BLaER1 (cell line): ENCODE data around the gene BPI.
A peak's percentile ranks its signal among the peaks of the same experiment; 100 is the strongest.

ENCODE experiments used
- H3K27ac ChIP-seq: shearing (Covaris generic); formaldehyde crosslinking; 2 replicates; pipeline ENCODE4 v1.8.1; 2022
- H3K27me3 ChIP-seq: shearing (Covaris generic); formaldehyde crosslinking; 2 replicates; pipeline ENCODE4 v1.8.1; 2022
- H3K36me3 ChIP-seq: shearing (Covaris generic); formaldehyde crosslinking; 2 replicates; pipeline ENCODE4 v1.8.1; 2022
- H3K4me1 ChIP-seq: shearing (Covaris generic); formaldehyde crosslinking; 2 replicates; pipeline ENCODE4 v1.8.1; 2022
- H3K4me2 ChIP-seq: shearing (Covaris generic); formaldehyde crosslinking; 2 replicates; pipeline ENCODE4 v1.8.1; 2022
- H3K4me3 ChIP-seq: shearing (Covaris generic); formaldehyde crosslinking; 2 replicates; pipeline ENCODE4 v1.8.1; 2022
- H3K9ac ChIP-seq: shearing (Covaris generic); formaldehyde crosslinking; 2 replicates; pipeline ENCODE4 v1.8.1; 2022
- H3K9me3 ChIP-seq: shearing (Covaris generic); formaldehyde crosslinking; 2 replicates; pipeline ENCODE4 v1.8.1; 2022
- H4K20me1 ChIP-seq: shearing (Covaris generic); formaldehyde crosslinking; 2 replicates; pipeline ENCODE4 v1.8.1; 2022
- Cebpa-rat ChIP-seq: shearing (Covaris generic); IDR thresholded peaks from 2 replicates; pipeline ENCODE4 v1.8.1; 2022

BPI gene

DNA sequence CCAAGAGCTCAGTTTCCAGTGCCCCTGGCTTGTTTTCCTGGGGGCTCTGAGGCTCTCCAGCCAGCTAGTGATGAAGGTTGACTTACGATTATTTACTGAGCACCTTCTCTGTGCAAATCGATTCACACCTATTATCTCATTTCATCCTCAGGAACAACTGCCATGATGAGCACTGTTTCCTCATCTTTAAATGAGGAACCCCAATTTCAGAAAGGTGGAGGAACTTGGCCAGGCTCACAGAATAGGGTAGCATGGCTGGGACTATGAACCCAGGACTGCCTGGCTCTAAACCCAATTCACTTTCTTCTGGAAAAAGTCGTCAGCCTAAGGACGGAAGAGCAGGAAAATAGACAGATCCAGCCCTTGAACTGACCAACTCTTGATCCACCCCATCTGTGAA is 3.5 kb upstream of the BPI start:
- no peak overlapping the region for H3K4me3 ChIP-seq
- no peak overlapping the region for H3K4me2 ChIP-seq
- TF ChIP-seq Cebpa-rat, result no peak
- H3K9me3 ChIP-seq, result no peaks in the 10 kb centered on the region
- peaks cover 23% of the 10 kb centered on the region for H4K20me1 ChIP-seq
- H3K27me3 ChIP-seq, result peaks cover 23% of the 10 kb centered on the region
- no peak overlapping the region for H3K27ac ChIP-seq
- H3K36me3 ChIP-seq, result no peaks in the 10 kb centered on the region
- no peak overlapping the region for H3K9ac ChIP-seq
- peaks cover 45% of the 10 kb centered on the region for H3K4me1 ChIP-seq

DNA sequence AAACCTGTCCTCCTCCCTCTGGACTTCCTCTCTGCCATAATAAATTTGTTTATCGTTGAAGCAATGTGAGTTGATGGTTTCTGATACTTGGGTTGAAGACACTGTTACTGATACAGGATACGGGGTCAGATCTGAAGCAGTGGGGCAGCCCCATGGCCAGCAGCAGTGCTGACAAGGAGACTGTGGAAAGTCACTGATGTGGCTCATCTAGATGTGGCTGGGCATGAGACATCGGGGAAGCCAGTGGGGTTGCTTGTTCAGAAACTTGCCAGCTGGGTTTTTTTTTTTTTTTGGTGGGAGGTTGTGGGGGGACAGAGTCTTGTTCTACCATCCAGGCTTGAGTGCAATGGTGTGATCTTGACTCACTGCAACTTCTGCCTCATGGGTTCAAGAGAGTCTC is 2.6 kb upstream of the BPI start:
- peaks cover 23% of the 10 kb centered on the region for H4K20me1 ChIP-seq
- H3K4me1 ChIP-seq, result peaks cover 47% of the 10 kb centered on the region
- no peaks in the 10 kb centered on the region for H3K9me3 ChIP-seq
- peaks cover 23% of the 10 kb centered on the region for H3K27me3 ChIP-seq
- H3K9ac ChIP-seq, result no peak overlapping the region
- no peak overlapping the region for H3K27ac ChIP-seq
- TF ChIP-seq Cebpa-rat, result no peak
- no peak overlapping the region for H3K4me3 ChIP-seq
- H3K4me2 ChIP-seq, result no peak overlapping the region
- H3K36me3 ChIP-seq, result no peaks in the 10 kb centered on the region

DNA sequence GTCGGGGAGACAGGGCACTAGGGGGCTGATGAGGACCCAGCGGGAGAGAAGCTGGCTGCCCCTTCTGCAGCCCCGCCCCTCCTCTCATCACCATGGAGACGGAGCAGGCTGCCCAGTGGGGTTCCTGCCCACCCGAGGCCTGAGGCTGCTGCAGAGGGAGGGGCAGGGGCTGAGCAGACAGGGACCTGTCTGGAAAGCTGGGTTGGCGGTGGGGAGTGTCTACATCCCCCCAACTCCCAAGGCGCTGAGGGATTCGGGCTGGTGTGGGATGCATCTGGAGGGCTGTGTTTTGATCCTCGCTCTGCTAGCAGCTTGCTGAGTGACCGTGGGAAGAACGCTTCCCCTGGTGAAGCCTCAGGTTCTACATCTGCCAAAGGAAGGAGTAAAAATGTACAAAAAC is 1.2 kb upstream of the BPI start:
- peaks cover 23% of the 10 kb centered on the region for H3K27me3 ChIP-seq
- peaks cover 23% of the 10 kb centered on the region for H4K20me1 ChIP-seq
- no peak overlapping the region for H3K9ac ChIP-seq
- H3K36me3 ChIP-seq, result no peaks in the 10 kb centered on the region
- H3K4me2 ChIP-seq, result 0 out of 2 replicates have a peak overlapping the region, but pooled peaks have one; percentile 83
- H3K4me3 ChIP-seq, result no peak overlapping the region
- TF ChIP-seq Cebpa-rat, result no peak
- H3K9me3 ChIP-seq, result no peaks in the 10 kb centered on the region
- peaks cover 57% of the 10 kb centered on the region for H3K4me1 ChIP-seq
- H3K27ac ChIP-seq, result no peak overlapping the region

DNA sequence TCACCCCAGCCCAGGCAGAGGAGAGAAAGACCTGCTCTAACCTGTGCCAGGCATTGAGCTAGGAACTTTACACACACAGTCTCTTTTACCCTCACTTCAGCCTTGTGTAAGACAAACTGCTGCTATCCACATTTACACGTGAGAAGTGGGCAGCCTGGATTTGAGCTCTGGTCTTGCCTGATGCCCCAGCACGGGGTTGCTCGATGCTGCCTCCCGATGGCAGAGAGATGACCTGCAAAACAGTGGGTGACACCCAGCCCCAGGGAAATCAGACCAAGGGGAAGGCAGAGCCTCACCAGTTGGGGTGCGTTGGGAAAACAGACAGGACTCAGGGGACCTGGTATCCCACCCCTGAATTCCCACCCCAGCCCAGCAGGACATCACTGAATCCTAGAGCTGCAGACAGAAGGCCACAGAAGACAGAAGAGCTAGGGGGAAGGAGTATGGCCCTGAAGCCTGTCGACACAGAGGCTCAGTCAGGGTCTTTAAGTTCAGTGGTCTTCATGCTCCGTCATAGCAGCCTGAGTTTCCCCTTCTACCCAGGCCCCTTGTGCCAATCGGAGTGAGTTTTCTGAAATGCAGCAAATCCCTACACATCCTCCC is 990 bp downstream of the BPI start:
- Histone ChIP-seq H3K27me3 (peaks cover 20% of the 10 kb centered on the region), H4K20me1 (peaks cover 23% of the 10 kb centered on the region), H3K27ac (no peak overlapping the region), H3K36me3 (no peaks in the 10 kb centered on the region), H3K4me1 (peaks cover 43% of the 10 kb centered on the region), H3K9ac (no peak overlapping the region), H3K4me3 (no peak overlapping the region; the same call in 1 of the 2 replicates), H3K4me2 (peak overlapping the region; percentile 83), H3K9me3 (no peaks in the 10 kb centered on the region)
- TF ChIP-seq Cebpa-rat, result no peak

DNA sequence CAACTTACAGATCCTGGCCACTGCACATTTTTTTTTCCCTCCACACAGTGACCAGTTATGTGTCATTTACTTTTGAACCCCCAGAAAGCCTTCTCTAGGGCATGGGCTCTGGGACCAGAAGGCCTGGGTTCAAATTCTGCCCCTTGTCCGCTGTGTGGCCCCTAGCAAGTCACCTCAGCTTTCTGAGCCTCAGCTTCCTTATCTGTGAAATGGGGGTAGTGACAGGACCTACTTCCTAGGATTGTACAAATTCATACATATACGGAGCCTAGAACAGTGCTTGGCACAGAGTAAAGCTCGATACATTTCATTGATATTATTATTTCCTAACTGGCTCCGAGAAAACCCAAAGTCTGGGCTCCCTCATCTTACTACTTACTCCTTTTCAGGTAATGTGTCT is 1.6 kb downstream of the BPI start:
- no peak overlapping the region for H3K4me2 ChIP-seq
- H3K9me3 ChIP-seq, result no peaks in the 10 kb centered on the region
- H4K20me1 ChIP-seq, result peaks cover 23% of the 10 kb centered on the region
- peaks cover 20% of the 10 kb centered on the region for H3K27me3 ChIP-seq
- no peak overlapping the region for H3K9ac ChIP-seq
- no peaks in the 10 kb centered on the region for H3K36me3 ChIP-seq
- TF ChIP-seq Cebpa-rat, result no peak
- no peak overlapping the region for H3K4me3 ChIP-seq
- H3K27ac ChIP-seq, result no peak overlapping the region
- H3K4me1 ChIP-seq, result peaks cover 43% of the 10 kb centered on the region

DNA sequence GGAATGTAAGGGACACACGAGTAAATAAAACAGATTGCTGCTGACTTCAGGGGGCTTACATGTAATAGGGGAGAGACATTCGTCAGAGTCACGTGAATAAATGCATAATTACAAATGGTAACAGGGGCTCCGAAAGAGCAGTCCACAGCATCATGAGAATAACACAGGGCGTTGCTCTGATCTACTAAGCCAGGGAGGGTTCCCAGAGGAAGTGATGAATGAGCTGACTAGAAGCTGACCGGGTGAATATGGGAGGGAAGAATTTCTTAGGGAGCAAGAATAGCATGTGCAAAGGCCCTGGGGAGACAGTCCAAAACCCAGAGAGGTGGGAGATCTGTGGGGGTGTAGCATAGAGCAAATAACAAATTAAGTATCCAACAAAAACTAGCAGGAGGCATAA is 2.4 kb downstream of the BPI start:
- Histone ChIP-seq H3K27ac (no peak overlapping the region), H3K4me2 (no peak overlapping the region), H3K27me3 (peaks cover 20% of the 10 kb centered on the region), H4K20me1 (peaks cover 23% of the 10 kb centered on the region), H3K9ac (no peak overlapping the region), H3K36me3 (no peaks in the 10 kb centered on the region), H3K4me1 (peaks cover 43% of the 10 kb centered on the region), H3K4me3 (no peak overlapping the region), H3K9me3 (no peaks in the 10 kb centered on the region)
- no peak for TF ChIP-seq Cebpa-rat

DNA sequence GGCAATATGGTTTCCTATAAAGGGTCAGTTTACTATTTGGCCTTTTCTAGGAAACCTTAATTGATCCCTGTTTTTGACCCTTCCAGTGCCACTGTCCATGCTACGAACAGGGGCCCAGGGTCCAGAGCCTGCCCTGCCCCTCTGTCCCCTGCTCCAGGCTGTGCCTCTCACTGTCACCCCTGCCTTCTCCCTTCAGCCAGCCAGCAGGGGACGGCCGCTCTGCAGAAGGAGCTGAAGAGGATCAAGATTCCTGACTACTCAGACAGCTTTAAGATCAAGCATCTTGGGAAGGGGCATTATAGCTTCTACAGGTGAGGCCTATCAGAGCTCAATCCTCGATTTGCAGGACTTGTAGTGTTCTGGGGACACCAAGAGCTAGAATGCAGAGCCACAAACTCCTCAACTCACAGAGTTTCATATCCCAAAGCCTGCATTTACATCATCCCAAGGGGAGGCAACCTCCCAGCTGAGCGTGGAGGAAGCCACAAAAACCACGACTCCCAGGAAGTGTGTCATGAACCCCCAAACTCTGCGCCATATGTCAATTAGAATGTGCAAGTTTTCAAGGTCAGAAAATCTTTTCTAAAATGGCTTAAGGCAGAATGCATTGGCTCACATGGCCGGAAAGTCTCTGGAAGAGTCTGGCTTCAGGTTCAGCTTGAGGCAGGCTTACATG is 3.6 kb downstream of the BPI start:
- TF ChIP-seq Cebpa-rat, result no peak
- H3K36me3 ChIP-seq, result no peaks in the 10 kb centered on the region
- peaks cover 23% of the 10 kb centered on the region for H4K20me1 ChIP-seq
- no peaks in the 10 kb centered on the region for H3K9me3 ChIP-seq
- peaks cover 12% of the 10 kb centered on the region for H3K27me3 ChIP-seq
- no peak overlapping the region for H3K4me3 ChIP-seq
- peak overlapping the region; percentile 48 for H3K4me2 ChIP-seq
- no peak overlapping the region for H3K27ac ChIP-seq
- peaks cover 43% of the 10 kb centered on the region for H3K4me1 ChIP-seq
- no peak overlapping the region for H3K9ac ChIP-seq

DNA sequence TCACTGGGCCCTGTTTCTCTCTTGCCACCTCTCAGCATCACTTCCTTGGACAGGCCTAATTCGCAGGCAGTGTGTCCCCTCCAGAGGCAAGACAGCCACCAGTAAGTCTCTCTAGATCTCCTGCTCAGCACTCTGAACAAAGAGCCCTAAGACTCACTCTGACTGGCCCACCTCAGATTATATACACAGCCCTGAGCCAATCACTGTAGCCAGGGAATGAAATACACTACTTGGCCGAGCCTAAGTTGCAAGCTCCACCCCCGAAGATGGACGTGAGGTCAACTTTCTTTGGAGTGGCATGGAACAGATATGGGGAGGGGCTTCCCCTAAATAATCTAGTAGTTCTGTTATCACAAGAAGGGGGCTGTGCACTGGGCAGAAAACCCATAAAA is 4.1 kb downstream of the BPI start:
- Histone ChIP-seq H3K4me1 (peaks cover 39% of the 10 kb centered on the region), H3K4me2 (peak overlapping the region; percentile 48), H3K4me3 (no peak overlapping the region), H3K36me3 (no peaks in the 10 kb centered on the region), H4K20me1 (peaks cover 18% of the 10 kb centered on the region), H3K9ac (no peak overlapping the region), H3K9me3 (no peaks in the 10 kb centered on the region), H3K27ac (no peak overlapping the region), H3K27me3 (peaks cover 7% of the 10 kb centered on the region)
- no peak for TF ChIP-seq Cebpa-rat

DNA sequence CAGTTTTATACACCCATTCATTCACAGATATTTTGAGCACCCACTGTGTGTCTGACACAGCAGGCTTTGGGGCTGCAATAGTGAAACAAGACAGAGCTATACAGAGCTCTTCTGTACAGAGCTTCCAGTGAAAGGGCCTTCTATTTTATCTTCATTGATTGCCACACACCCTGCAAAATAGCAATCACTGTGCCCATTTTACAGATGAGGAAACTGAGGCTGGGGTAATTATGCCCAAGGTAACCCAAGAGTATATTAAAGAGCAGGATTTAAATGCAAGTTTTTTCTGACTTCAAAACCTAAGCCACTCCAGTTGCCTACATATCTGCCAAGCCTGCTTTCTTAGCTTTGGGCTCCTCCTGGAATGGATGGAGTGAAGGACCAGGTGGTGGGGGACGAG is 4.5 kb downstream of the BPI start:
- H4K20me1 ChIP-seq, result peaks cover 14% of the 10 kb centered on the region
- no peaks in the 10 kb centered on the region for H3K9me3 ChIP-seq
- no peak overlapping the region for H3K27ac ChIP-seq
- H3K4me2 ChIP-seq, result no peak overlapping the region
- no peak overlapping the region for H3K4me3 ChIP-seq
- H3K9ac ChIP-seq, result no peak overlapping the region
- peaks cover 35% of the 10 kb centered on the region for H3K4me1 ChIP-seq
- H3K36me3 ChIP-seq, result no peaks in the 10 kb centered on the region
- peaks cover 3% of the 10 kb centered on the region for H3K27me3 ChIP-seq
- no peak for TF ChIP-seq Cebpa-rat

DNA sequence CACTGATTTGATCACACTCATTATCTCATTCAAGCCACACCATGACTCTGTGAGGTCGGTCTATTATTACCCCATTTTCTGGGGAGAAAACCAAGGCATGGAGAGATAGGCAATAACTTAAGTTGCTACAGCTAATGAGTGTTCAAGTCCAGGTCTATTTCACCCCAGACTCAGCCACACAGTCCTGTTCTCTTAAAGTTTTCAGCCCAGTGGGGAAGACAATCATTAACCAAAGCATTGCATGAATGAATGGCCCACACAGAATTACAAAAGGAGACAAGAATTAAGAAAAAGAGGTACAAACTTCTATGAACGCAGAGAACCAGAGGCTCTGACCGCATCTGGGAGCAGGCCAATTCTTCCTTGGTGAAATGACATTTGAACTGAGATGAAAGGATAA is 7.1 kb downstream of the BPI start:
- Histone ChIP-seq H3K4me1 (peaks cover 13% of the 10 kb centered on the region), H4K20me1 (no peaks in the 10 kb centered on the region), H3K9me3 (no peaks in the 10 kb centered on the region), H3K27me3 (no peaks in the 10 kb centered on the region), H3K4me2 (no peak overlapping the region), H3K36me3 (no peaks in the 10 kb centered on the region), H3K9ac (no peak overlapping the region), H3K4me3 (no peak overlapping the region), H3K27ac (no peak overlapping the region)
- TF ChIP-seq Cebpa-rat, result no peak
